K562 (cell line): ENCODE data around the gene ERCC1. TPM values are rescaled to one million over a fixed set of nuclear protein-coding genes. Genes with fewer than 3 reads are reported as not detected.

ENCODE experiments used
- ATF2 ChIP-seq: sonication (generic); formaldehyde crosslinking; IDR thresholded peaks from 2 replicates; pipeline ENCODE4 v1.8.1; 2022; ENCODE audit warnings: missing genetic modification reagents
- BRD4 ChIP-seq: fragments of 200-600 bp; sonication (generic); IDR thresholded peaks from 2 replicates; pipeline ENCODE4 v1.6.1; 2017; ENCODE audit warnings: inconsistent platforms
- C11orf30 ChIP-seq: fragments of 450-650 bp; IDR thresholded peaks from 2 replicates; pipeline ENCODE4 v1.6.1; 2016; ENCODE audit warnings: low read depth, mild to moderate bottlenecking
- DLX4 ChIP-seq: fragments of 250-450 bp; sonication (Bioruptor Pico); IDR thresholded peaks from 2 replicates; pipeline ENCODE4 v1.6.1; 2021; ENCODE audit warnings: mild to moderate bottlenecking
- FOSL1 ChIP-seq: fragments of 200-800 bp; sonication (Bioruptor generic); conservative IDR thresholded peaks from 2 replicates; pipeline ENCODE4 v1.6.1; 2016; ENCODE audit warnings: missing genetic modification characterization, missing compliant biosample characterization
- FOXJ2 ChIP-seq: fragments of 200-800 bp; sonication (Bioruptor generic); IDR thresholded peaks from 2 replicates; pipeline ENCODE4 v1.6.1; 2016; ENCODE audit warnings: missing genetic modification characterization, missing compliant biosample characterization
- HMG20B ChIP-seq: fragments of 250-450 bp; sonication (Bioruptor Pico); IDR thresholded peaks from 2 replicates; pipeline ENCODE4 v1.5.0; 2021; ENCODE audit warnings: mild to moderate bottlenecking
- IRF2 ChIP-seq: sonication (generic); formaldehyde crosslinking; IDR thresholded peaks from 2 replicates; pipeline ENCODE4 v1.8.1; 2022; ENCODE audit warnings: mild to moderate bottlenecking, missing genetic modification reagents
- PHF8 ChIP-seq: fragments of 200-600 bp; sonication (generic); IDR thresholded peaks from 2 replicates; pipeline ENCODE4 v1.6.1; 2012; ENCODE audit warnings: mixed run types, mild to moderate bottlenecking, inconsistent platforms, low read length, moderate library complexity, borderline replicate concordance
- PTBP1 ChIP-seq: fragments of 200-400 bp; formaldehyde crosslinking; IDR thresholded peaks from 2 replicates; pipeline ENCODE4 v1.6.1; 2017; ENCODE audit warnings: low read depth, low read length
- RFX1 ChIP-seq: fragments of 450-650 bp; IDR thresholded peaks from 2 replicates; pipeline ENCODE4 v1.6.1; 2016; ENCODE audit warnings: mild to moderate bottlenecking, moderate library complexity
- SIX5 ChIP-seq, 2 experiments: IDR thresholded peaks; 2 replicates each; pipeline ENCODE4 v1.6.1; 2011; ENCODE audit warnings: low read length in 2 of 2, borderline replicate concordance in 1 of 2, low read depth in 1 of 2, mild to moderate bottlenecking in 1 of 2, moderate library complexity in 1 of 2; ENCODE audit not compliant: insufficient read depth in 1 of 2
- SRSF7 ChIP-seq: fragments of 200-400 bp; formaldehyde crosslinking; optimal IDR thresholded peaks from 2 replicates; pipeline ENCODE3; 2017; ENCODE audit warnings: mild to moderate bottlenecking, low read depth, low read length
- TARDBP ChIP-seq: fragments of 450-650 bp; IDR thresholded peaks from 2 replicates; pipeline ENCODE4 v1.6.1; 2016
- TGIF2 ChIP-seq: sonication (generic); formaldehyde crosslinking; IDR thresholded peaks from 2 replicates; pipeline ENCODE4 v1.8.1; 2022; ENCODE audit warnings: mild to moderate bottlenecking, missing genetic modification reagents, moderate library complexity
- USF1 ChIP-seq: sonication (generic); formaldehyde crosslinking; IDR thresholded peaks from 2 replicates; pipeline ENCODE4 v1.9.0; 2022; ENCODE audit warnings: mild to moderate bottlenecking, missing genetic modification reagents
- ZNF121 ChIP-seq: sonication (generic); formaldehyde crosslinking; conservative IDR thresholded peaks from 2 replicates; pipeline ENCODE4 v1.8.0; 2022; ENCODE audit warnings: missing genetic modification reagents
- ZNF644 ChIP-seq: fragments of 200-800 bp; sonication (Bioruptor generic); IDR thresholded peaks from 2 replicates; pipeline ENCODE4 v1.6.1; 2016; ENCODE audit warnings: low read depth, missing genetic modification characterization, missing compliant biosample characterization
- ZNF696 ChIP-seq: fragments of 250-450 bp; sonication (Bioruptor Pico); conservative IDR thresholded peaks from 2 replicates; pipeline ENCODE4 v1.4.0; 2020; ENCODE audit warnings: mild to moderate bottlenecking, moderate library complexity
- polyA plus RNA-seq, 8 experiments: library from polyadenylated mRNA; depleted of rRNA in 4 of 8; stranded (reverse) in 5 of 8; unstranded in 3 of 8; fragments of >200 nt; fragmentation: Nextera tagmentation in 2 of 8; fragmentation: Illumina TruSeq in 1 of 8; extraction: Ambion mirVana in 2 of 8; extraction: Trizol in 1 of 8; gene quantifications; 2 replicates each; pipeline versions ENCODE4 v1.2.1 to v1.2.3, GENCODE V29; 2011 to 2014; ENCODE audit warnings: inconsistent platforms in 1 of 8, missing spikeins in 1 of 8
- total RNA-seq, 7 experiments: library from RNA; depleted of rRNA in 6 of 7; stranded (reverse); fragments of >200 nt in 6 of 7; fragmentation: Illumina TruSeq in 2 of 7; extraction: Trizol in 2 of 7; gene quantifications; 2 replicates each; pipeline versions ENCODE4 v1.2.1 to v1.2.3, GENCODE V29; 2011 to 2021; ENCODE audit warnings: low replicate concordance in 1 of 7
- TF ChIP-seq, protein P1 (sequence below): sonication (generic); IDR thresholded peaks from 2 replicates; pipeline ENCODE4 v1.6.1; 2016
- TF ChIP-seq, protein P2 (sequence below), 2 experiments: fragments of 450-650 bp in 1 of 2; sonication (generic) in 1 of 2; formaldehyde crosslinking; conservative IDR thresholded peaks; 2 replicates each; pipeline versions ENCODE4 v1.4.0 to v1.8.1; 2020 to 2022; ENCODE audit warnings: mild to moderate bottlenecking in 1 of 2, missing genetic modification reagents in 1 of 2
- TF ChIP-seq, protein P3 (sequence below): fragments of 450-650 bp; IDR thresholded peaks from 2 replicates; pipeline ENCODE4 v1.6.1; 2016; ENCODE audit warnings: missing biosample characterization, missing genetic modification characterization

The ERCC1 gene
- total and polyA plus RNA-seq, 9 of the 15 experiments (the other 6 are each of a cell fraction or from before 2014, with no cell fraction given): 9.3 to 92.6 (median 60.0) TPM

DNA sequence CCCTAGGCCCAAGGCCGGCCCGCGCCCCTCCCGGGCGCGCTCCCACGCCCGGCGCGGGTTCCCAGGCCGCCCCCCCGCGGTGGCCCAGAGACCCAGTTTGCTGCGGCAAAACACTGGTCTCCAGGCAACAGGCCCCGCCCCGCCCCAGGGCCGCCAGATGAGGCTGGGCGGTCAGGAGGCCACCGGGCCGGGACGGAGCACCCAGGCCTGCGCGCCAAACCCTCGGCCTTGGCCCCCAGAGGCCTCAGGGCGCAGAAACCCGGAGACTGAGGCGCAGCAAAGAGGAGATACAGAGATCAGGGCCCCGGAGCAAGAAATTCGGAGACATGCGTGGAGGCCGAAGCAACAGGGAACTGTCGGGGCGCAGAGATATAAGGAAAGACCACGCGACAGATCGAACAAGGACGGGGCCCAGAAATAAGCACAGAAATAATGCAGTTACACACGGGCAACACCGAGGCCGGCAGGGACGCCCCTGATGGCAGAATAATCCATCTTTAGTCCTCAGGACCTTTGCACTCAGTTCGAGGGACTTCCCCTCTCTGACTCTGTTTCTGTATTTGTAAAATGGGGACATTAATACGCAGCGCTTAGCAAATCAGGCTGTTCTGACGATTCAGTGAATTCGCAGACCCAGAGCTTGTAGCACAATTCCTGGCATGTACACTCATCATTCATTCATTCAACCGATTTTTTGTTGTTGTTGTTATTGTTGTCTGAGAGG lies 20.8 kb upstream of the ERCC1 start (continued):
- TF ChIP-seq ATF2 (CRISPR knock-in tag) (no peak), IRF2 (no peak), FOSL1 (no peak), USF1 (CRISPR knock-in tag) (no peak), TARDBP (no peak), SIX5 (IDR thresholded peaks at IDR 0.05; ENCODE audit: borderline replicate concordance in 1 of 2, insufficient read depth in 1 of 2, low read depth in 1 of 2, low read length in 2 of 2) (no peak), FOXJ2 (tag) (peak; percentile 100), RFX1 (peak; percentile 92), C11orf30 (no peak), ZNF696 (CRISPR knock-in tag) (no peak), HMG20B (CRISPR knock-in tag) (no peak), ZNF121 (no peak), PTBP1 (no peak), ZNF644 (no peak), TGIF2 (CRISPR knock-in tag) (no peak), BRD4 (no peak), DLX4 (CRISPR knock-in tag) (no peak), SRSF7 (no peak), PHF8 (peak; percentile 72; the same call in 1 of the 2 replicates)
- TF ChIP-seq, protein P1, sequence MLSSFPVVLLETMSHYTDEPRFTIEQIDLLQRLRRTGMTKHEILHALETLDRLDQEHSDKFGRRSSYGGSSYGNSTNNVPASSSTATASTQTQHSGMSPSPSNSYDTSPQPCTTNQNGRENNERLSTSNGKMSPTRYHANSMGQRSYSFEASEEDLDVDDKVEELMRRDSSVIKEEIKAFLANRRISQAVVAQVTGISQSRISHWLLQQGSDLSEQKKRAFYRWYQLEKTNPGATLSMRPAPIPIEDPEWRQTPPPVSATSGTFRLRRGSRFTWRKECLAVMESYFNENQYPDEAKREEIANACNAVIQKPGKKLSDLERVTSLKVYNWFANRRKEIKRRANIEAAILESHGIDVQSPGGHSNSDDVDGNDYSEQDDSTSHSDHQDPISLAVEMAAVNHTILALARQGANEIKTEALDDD: no peak
- TF ChIP-seq, protein P2, sequence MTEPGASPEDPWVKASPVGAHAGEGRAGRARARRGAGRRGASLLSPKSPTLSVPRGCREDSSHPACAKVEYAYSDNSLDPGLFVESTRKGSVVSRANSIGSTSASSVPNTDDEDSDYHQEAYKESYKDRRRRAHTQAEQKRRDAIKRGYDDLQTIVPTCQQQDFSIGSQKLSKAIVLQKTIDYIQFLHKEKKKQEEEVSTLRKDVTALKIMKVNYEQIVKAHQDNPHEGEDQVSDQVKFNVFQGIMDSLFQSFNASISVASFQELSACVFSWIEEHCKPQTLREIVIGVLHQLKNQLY (CRISPR knock-in tag; conservative IDR thresholded peaks at IDR 0.05): no peak
- TF ChIP-seq, protein P3, sequence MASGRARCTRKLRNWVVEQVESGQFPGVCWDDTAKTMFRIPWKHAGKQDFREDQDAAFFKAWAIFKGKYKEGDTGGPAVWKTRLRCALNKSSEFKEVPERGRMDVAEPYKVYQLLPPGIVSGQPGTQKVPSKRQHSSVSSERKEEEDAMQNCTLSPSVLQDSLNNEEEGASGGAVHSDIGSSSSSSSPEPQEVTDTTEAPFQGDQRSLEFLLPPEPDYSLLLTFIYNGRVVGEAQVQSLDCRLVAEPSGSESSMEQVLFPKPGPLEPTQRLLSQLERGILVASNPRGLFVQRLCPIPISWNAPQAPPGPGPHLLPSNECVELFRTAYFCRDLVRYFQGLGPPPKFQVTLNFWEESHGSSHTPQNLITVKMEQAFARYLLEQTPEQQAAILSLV (tag): no peak
